Stimulated activated CD4-positive, alpha-beta T cell treated with anti-CD3 and anti-CD28 coated beads, Interleukin-12 subunit alpha, Interleukin-12 subunit beta, amount 100 ng/mL, for 48 hours (primary cell): ENCODE results near the gene ACVRL1.

ENCODE experiments used
- DNase-seq, 3 donors: peaks; one replicate each; pipeline ENCODE4 v3.0.0-alpha.2; 2020; ENCODE audit warnings: low read depth in 2 of 3, low spot score in 1 of 3

Gene ACVRL1

DNA sequence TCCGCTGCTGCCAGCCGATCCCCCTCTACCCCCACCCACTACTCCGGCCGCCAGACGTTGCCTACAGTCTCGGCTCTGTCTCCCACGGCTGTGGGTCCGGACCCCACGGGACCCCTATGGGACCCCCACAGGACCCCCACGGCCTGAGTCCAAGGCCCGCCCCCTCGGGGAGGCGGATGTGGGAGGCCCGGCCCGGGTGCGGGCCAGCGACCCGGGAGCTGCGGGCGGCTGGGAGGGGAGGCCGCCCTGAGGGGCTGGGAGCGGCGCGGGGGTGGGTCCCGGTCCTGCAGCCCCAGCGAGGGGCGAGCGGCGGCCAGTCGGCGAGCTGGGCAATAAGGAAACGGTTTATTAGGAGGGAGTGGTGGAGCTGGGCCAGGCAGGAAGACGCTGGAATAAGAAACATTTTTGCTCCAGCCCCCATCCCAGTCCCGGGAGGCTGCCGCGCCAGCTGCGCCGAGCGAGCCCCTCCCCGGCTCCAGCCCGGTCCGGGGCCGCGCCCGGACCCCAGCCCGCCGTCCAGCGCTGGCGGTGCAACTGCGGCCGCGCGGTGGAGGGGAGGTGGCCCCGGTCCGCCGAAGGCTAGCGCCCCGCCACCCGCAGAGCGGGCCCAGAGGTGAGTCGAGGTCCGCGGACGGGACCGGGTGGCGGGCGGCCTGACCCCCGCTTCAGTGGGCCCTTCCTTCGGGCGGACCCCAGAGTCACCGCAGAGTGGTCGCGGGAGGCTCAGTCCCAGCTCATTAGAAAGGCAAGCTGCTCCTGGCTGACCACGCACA, at the start of gene ACVRL1:
ACVRL1 (plus strand) TSS at position 422 of the 773 bp plus-strand sequence. CDS start 4,971 bp downstream, outside the sequence.
- DNase-seq = no peak

DNA sequence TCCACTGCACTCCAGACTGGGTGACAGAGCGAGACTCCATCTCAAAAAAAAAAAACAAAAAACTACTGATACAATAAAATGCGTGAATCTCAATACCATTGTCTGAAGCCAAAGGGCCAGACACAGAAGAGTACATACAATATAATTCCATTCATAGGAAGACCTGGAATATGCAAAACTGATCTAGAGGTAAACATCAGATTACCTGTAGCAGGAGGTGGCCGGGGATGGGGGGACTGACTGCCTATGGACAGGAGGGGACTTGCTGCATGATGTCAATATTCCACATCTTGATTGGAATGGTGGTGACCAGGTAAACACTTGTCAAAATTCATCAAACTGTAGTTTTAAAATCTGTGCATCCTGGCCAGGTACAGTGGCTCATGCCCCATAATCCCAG, 46.3 kb upstream of the ACVRL1 start:
- DNase-seq = no peak

DNA sequence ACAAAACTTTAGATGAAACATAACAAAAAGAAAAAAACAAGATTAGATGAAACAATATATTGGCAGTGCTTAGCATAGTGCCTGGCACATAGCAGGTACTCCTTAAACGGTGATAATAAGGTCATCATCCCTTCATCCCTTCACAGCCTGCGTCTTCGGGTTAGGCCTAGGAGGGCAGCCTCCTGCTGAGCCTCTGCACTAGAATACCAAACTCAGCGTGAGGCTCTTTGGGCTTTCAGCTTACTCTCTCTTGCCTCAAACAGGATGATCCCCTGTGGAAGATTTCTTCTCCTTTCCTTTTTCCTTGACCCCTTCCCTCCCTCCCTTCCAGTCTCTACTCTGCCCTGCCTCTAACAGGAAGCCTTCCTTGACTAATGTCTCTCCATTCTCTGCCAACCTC, 44.4 kb upstream of the ACVRL1 start:
- no peak for DNase-seq

DNA sequence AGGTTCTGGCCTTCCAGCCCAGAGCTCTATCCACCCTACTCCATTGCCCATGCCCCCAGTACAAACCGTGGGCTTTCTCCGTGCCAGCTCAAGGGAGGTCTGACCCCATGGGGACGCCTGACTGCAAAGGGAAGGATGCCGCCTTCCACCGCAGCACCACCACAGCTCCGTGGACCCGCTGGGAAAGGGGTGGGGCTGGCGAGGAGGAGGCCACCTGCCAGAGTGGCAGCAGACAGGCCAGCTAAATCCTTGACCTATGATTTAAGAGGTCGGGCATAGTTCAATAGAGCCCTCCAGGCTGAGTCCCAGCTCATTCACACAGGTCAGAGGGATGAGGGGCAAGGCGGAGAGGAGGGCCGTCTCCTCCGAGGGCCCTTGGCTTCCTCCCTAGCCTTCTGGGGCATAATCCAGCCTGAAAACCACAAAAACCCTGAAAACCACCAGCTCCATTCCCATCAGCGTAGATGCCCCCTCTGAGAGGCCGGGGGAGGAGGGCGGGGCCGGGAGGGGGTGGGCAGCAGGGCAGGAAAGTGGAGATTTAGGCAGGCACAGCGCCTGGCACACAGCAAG, 43.9 kb upstream of the ACVRL1 start:
- no peak for DNase-seq

DNA sequence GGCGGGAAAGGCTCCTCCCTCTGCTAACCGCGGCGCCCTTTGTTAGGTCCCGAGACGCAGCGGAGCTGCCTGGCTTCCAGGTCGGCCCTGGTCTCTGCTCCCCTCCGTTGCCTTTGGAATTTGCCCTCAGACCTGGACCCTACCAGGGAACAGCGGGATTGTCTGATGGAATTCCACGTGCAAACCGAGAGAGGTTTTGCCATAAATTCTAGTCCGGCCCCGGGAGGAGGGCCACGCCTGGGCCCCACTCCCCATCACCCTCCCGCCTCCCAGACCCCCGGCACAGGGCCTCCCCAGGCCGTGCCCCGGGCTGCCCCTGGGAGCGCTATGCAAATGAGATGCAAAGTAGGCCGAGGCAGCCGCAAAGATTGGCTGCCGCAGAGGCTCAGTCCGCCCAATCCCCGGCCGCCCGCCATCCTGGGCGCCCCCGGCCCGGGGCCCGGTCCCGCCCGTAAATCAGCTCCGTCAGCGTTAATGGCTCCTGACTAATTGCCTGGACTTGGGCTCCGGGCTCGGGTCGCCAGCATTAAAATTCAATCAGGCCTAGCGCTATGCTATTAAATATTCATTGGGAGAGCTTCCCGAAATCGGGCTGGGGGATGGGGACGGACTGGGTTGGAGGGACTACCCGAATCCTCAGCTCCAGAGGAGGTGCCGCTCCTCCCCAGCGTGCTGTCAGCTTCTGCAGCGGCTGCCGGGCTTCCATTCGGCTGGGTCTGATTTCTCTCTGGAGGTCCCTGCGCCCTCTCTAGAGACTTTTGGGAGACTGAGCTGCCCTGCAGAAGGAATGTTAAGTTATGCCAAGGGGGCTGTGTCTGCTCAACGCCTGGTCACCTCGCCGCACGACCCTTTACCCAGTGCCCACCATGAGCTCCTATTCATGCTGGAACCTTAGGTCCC, 43.1 kb upstream of the ACVRL1 start:
- DNase-seq = peak in 2 of 3 donors; percentile 15 to 16

DNA sequence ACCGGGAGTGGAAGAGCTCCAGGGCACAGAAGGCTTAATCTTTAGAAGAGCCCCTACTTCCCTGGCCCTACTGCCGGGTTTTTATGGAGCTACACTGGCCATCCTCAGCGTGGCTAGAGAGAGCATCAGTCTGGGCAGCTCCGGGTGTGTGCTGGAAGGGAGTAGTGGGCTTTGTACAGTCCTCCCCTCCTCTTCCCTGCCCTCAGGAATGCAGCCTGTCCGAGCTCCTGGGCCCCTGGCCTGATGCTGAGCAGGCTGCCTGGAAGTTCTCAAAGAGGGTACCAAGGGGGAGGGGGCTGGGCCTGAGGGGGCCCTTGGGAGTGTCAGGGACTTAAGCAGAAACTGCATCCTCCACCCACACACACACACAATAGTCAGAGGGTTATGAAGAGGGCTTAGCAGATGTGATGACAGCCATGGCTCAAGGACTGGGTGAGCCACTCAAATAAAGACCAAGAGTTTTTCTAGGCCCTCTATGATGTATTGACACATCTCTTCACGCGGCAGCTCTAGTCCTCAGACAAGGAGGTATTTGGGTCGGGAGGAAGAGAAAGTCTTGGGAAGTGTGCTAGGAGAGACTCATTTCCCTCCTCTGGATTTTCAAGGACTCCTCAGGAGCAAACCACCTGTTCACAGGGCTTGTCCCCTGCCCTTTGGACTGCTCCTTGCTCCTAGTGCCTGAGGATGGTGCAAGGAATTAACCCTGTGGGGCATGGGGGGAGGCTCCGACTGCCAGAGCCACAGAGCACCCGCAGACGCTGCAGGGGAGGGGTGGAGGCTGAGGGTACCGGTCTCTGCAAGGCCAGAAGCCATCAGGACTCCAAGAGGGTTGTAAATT, 42.3 kb upstream of the ACVRL1 start:
- no peak for DNase-seq

DNA sequence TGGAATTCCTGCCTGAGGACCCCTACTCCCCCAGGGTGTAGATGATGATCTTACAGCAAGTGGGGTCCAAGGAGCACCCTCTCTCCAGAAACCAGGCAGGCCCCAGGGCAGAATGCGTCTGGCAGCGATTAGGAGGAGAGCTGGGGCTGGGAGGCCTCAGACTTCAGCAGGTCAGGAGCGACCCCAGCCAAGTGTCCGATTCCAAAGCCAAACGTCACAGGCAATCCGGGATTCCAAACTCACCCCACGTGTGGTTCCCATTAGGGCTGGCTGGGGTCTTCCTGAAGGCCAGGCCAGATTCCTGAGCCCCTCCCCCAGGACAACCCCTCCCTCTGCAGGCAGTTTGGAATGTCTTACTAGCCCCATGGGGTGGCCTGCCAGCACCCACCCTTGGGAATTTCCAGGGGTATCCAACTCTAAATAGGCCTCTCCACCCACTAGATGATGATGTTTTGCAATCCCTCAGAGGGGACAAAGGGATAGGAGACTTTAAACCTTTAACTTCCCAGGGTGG, 41.5 kb upstream of the ACVRL1 start:
- DNase-seq = no peak

DNA sequence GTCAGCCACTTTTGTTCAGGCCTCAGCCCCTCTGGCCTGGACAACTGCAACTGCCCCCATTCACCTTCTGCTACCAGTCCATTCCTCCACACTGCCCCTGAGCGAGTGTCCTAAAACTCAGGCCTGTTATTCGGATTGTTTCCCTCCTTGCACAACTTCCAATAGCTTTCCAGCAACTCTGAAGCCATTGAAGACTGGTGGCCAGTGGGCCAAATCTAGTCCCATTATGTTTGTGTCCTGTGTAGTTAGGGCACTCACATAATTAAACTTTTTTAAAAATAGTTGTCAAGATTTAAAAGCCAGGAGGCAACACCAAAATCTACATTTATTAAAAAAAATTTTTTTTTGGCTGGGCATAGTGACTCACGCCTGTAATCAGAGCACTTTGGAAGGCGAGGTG, 41.0 kb upstream of the ACVRL1 start:
- DNase-seq = no peak

DNA sequence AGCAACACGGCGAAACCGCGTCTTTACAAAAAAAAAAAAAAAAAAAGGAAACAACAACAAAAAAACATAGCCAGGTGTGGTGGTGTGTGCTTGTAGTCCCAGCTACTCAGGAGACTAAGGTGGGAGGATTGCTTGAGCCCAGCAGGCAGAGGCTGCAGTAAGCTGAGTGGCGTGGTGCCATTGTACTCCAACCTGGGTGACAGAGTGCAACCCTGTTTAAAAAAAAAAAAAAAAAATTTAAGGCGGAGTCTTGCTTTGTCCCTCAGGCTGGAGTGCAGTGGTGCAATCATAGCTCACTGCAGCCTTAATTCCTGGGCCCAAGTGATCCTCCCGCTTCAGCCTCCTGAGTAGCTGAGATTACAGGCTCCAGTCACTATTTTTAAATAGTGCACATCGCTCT, 40.5 kb upstream of the ACVRL1 start:
- DNase-seq = no peak

DNA sequence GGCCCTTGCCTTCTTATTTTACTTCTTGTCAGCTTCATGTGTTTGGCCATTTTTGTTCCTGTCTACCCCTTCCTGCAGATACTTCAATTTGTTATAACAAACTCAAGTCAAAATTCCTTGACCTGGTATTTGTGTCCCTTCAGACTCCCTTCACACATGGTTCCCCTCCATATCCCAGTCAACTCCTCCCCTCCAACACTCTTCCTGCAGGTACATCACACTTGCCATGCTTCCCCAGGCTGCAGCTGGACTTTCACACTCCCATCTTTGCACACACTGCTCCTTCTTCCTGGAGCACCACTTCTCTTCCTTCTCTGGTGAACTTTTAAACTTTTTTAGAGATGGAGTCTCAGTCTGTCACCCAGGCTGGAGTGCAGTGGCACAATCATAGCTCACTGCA, 39.9 kb upstream of the ACVRL1 start:
- DNase-seq = no peak

DNA sequence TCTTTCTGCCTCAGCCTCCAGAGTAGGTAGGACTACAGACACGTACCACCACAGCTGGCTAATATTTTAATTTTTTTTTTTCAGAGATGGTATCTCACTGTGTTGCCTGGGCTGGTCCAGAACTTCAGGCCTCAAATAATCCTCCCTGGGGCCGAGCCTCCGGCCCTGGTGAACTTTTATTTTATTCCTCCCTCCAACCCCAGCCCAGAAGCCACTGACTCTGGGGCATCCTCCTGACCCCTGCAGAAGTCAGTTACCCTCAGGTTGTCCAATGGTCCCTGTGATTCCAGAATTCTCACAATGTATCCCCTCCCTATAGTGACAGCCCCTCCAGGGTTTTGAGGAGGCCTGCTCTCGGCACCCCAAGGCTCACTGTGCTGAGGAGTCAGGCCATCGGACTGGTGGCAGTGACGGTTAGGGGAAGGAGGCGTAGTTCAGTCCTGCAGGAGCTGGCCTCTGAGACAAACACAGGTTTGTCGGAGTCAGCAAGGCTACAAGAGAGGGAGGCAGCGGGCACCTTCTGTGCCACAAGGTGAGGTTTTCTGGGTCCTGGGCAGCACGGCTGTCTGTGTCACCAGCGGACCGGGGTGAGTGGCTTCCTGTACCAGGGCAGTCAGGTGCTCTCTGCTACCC, 39.4 kb upstream of the ACVRL1 start:
- DNase-seq = no peak

DNA sequence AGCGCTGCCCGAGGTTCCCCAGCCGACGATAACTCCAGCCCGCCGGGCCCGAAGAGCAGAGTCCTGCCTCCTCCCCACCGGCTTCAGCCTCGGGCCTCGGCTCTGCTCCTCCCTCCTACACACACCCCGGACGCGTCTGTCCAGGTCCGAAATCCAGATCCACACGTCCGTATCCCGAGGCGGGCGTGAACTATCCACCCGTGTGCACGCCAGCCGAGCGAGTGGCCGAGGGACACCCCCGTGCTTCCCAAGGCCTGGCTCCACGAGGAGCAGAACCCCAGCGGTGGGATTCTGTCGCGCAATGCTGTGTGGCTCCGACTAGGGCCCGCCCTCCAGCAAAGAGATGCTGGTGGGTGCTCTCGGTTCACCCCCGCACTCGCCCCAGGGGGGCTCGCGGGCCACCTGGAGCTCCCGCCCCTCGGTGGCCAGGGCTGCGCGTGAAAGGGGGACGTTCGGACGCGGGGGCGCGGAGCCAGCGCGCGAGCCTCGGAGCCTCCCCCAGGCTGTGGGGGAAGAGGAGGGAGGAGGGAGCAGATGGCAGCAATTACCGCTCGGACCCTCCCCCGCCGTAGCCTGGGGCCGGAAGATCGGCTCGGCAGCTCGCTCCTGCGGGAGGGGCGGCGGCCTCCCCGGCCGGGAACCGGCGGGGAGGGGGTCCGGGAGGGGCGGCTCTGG, 38.3 kb upstream of the ACVRL1 start:
- no peak for DNase-seq

DNA sequence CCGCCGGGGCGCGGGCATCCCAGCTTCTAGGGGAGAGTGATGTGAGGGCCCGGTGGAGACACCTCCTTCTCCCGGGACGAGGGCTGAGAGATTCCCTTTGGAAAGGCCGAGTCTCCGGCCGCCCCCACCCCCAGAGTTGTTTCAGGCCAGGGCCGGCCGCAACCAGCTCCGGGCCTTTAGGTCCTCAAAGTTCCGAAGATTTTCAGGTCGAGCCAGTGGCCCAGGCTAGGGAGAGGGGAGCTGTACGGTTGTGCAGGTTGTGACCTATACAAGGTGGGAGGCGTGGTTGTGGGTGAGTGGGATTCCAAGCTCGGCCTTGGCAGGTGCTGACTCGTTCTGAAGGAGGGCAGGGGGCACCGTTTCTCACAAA, 37.8 kb upstream of the ACVRL1 start:
- DNase-seq = no peak

DNA sequence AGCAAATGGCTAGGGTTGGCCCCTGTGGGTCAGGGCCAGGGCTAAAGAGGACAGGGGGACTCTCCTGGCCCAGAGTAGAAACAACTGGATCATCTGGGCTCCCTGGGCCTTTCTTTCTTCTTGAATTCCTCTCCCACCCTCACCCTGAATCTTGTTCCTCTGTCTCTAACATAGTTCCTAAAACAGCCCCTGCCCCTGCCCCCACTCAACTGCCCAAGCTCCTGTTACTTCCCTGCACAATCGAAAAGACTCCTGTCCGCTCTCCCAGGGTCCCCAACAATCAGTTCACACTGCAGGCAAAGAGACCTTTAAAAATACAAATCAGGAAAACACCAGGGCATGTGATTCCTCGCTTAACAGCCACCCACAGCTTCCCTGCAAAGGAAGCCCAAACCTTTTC, 37.4 kb upstream of the ACVRL1 start:
- DNase-seq = no peak

DNA sequence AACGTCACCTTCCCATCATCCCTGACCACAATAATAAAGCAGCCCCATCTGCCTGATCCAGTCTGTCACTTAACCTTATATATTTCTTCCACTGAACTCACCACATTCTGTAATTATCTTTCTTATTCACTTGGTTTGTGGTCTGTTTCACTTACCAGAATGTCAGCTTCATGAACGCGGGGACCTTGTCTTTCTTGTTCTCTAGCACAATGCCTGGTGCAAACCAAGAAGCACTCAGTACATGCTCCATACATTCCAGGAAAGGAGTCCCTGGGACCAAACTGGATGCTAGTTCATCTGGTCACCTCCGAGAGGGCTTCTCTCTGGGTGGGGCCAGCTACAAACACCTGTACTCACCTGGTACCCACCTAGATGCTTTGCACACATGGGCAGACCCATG, 36.8 kb upstream of the ACVRL1 start:
- no peak for DNase-seq

DNA sequence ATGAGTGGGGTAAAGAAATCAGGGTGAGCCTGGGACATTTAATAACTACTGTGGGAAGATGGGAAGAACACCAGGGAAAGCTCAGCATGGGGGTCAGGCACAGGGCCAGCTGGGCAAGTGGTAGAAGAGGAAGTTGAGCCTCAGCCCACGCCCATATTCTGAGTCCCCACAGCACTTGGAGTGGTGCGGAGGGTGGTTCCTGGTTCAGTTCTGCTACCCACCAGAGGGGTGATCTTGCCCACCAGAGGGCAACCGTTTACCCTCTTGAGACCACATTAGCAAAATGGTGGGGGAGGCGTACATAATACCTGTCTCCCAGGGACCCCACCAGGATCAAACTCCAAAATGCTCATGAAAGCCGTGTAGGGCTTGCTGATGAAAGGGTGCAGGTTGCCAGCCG, 36.2 kb upstream of the ACVRL1 start:
- no peak for DNase-seq

DNA sequence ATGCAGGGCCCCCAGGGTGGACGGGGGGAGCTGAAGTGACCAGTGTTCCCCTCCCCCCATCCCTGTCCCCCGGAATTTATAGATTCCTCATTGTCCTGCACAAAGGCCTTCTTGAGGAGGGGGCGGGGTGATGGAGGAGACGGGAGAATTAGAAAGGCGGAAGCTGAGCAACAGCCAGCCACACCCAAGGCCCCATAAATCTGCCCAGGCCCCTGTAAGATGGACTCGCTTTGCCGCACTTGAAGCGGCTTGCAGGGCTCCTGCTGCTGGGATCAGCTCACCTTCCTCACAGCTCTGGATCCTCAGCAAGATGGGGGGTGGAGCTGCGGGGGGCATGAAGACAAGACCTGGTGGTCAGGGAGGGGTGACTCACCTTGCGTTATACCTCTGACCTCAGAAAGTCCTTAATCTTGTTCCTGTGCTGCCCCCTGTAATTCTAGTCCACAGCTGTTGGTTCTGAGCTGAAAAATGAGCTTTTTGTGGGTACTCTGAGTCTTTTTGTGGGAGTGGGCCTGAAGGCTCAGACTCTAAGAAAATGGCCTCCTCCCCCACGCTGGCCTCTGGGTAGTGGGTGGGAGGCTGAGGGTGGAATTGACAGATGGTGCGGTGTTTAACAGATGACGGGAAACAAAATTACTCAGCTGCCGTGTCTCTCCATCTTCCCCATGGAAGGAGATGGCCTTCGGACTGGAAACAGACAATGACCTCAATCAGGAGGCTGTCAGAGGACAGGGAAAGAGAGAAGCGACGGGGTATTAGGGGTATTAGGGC, 35.2 kb upstream of the ACVRL1 start:
- no peak for DNase-seq

DNA sequence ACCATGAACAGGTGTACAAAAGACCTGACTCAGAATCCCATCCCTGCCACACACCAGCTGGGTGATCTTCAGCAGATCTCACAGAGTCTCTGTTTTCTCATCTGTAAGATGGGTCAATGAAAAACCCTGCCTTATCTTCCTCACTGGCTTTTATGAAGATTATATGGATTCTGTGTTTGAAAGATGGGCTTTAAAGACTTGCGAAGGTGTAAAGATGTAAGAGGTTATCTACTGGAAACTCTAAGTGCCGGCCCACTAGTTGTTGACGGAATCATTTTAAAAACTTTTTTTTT, 34.7 kb upstream of the ACVRL1 start:
- no peak for DNase-seq

DNA sequence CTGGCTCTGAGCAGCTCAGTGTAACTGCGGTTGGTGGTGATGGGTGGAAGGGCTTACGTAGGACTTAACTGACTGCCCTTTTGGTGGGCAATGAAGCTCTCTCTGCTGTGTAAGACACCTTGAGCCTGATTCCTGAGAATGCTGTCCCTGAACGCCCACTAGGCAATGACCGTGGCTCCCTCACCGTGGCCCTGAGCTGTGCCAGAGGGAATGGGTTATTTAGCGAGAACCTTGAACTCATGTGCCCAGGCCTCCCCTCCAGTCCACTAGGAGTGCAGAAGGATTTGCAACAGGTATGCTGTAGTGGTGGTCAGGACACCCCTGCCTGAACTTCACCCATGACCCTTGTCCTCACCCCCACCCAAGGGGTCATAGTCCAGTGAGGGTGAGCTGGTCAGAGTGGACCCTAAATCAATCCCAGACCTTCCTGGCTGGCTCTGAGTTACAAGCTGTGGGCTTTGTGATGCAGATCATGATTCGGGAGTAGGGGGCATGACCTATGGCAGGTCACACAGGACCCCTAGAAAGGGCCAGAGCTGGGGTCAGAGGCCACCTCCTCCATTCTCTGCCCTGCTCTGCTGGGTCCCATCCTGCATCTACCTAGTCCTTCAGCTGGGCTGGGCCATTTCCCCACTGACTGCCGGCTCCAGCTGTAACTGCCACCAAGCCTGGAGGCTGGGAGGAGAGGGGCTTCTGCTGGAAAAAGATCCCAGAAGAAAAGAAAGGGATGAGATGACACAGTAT, 33.9 kb upstream of the ACVRL1 start:
- DNase-seq = no peak
